Uterus (tissue), 2 donors: Measurements from ENCODE around the gene LRIG1.

ENCODE experiments used
- POLR2A ChIP-seq, 2 donors: fragments of 450-650 bp; IDR thresholded peaks; one replicate each; pipeline ENCODE4 v1.6.1; 2016; ENCODE audit warnings: antibody characterized with exemption in 2 of 2, mild to moderate bottlenecking in 1 of 2, moderate library complexity in 1 of 2
- TF ChIP-seq, protein P1 (sequence below), 4 experiments: fragments of 200-600 bp in 2 of 4; fragments of 450-650 bp in 2 of 4; sonication (generic) in 2 of 4; IDR thresholded peaks; one replicate each; pipeline ENCODE4 v1.5.1; 2016 to 2019; ENCODE audit warnings: antibody characterized with exemption in 4 of 4, mild to moderate bottlenecking in 2 of 4, moderate library complexity in 1 of 4

DNA sequence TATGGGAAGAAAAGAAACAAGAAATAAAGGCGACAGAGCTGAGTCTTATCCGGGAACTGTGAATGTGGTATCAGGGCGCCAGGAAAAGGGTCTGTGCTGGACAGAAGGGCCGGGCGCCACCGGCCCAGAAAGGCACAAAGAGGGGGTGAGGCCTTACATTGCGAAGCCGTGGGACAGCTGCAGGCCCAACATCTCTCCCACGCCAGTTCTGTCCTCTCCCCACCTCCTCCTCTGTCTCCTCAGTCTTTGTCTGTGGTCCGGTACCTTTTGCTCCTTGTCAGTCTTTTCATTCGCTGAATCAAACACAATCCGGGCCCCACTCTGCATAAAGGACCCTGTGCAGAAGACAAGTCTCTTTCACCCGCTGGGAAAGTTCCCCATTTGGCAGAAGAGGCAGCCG, 81.8 kb downstream of the LRIG1 start:
- TF ChIP-seq, protein P1, sequence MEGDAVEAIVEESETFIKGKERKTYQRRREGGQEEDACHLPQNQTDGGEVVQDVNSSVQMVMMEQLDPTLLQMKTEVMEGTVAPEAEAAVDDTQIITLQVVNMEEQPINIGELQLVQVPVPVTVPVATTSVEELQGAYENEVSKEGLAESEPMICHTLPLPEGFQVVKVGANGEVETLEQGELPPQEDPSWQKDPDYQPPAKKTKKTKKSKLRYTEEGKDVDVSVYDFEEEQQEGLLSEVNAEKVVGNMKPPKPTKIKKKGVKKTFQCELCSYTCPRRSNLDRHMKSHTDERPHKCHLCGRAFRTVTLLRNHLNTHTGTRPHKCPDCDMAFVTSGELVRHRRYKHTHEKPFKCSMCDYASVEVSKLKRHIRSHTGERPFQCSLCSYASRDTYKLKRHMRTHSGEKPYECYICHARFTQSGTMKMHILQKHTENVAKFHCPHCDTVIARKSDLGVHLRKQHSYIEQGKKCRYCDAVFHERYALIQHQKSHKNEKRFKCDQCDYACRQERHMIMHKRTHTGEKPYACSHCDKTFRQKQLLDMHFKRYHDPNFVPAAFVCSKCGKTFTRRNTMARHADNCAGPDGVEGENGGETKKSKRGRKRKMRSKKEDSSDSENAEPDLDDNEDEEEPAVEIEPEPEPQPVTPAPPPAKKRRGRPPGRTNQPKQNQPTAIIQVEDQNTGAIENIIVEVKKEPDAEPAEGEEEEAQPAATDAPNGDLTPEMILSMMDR (IDR thresholded peaks at IDR 0.05), result no peak
- no peak for TF ChIP-seq POLR2A (IDR thresholded peaks at IDR 0.05)
